ENCODE data around the gene PGAP3.
"Not testable (repeated sequence)": the region's sequence is repeated elsewhere in the genome, so short reads cannot be mapped to it uniquely, and the experiment has no call there.

The PGAP3 gene

DNA sequence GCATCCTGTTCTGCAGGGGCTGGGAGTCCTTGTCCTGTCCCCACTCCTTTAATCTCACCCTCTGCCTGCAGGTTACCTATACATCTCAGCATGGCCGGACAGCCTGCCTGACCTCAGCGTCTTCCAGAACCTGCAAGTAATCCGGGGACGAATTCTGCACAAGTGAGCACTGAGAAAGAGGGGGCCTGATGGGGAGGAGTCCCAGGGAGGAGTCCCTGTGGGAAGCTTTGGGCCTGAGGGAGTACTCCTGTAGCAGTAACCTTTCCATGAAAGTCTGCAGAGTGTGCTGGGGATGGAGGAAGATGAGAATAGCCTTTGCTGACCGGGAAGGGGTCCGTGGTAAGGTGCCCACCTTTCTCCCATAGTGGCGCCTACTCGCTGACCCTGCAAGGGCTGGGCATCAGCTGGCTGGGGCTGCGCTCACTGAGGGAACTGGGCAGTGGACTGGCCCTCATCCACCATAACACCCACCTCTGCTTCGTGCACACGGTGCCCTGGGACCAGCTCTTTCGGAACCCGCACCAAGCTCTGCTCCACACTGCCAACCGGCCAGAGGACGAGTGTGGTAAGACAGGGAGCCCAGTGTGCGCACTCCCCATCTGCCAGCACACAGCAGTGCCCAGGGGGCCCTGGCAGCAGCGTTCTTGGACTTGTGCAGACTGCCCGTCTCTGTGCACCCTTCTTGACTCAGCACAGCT, 27.7 kb upstream of the PGAP3 start:
- DNase-seq (ENCODE audit: low spot score) = no peak

DNA sequence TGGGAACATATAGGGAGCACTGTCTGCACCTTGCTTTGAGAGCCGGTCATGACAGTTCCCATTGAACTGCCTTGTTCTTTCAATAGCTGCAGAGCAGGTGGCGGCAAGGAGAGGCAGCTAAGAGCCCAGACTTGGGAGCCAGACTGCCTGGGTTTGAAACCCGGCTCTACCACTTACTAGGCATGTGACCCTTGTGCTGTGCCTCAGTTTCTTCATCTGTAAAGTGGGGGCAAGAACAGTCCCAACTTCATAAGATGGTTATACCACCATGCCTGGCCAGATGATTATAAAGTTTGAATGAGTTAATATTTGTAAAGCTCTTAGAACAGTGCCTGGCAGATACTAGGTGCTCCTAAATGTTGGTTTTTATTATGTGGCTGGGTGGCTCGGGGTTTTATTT, 26.4 kb upstream of the PGAP3 start:
- DNase-seq (ENCODE audit: low spot score) = no peak

DNA sequence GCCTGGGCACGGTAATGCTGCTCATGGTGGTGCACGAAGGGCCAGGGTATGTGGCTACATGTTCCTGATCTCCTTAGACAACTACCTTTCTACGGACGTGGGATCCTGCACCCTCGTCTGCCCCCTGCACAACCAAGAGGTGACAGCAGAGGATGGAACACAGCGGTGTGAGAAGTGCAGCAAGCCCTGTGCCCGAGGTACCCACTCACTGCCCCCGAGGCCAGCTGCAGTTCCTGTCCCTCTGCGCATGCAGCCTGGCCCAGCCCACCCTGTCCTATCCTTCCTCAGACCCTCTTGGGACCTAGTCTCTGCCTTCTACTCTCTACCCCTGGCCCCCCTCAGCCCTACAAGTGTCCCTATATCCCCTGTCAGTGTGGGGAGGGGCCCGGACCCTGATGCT, 24.0 kb upstream of the PGAP3 start:
- DNase-seq (ENCODE audit: low spot score) = no peak

DNA sequence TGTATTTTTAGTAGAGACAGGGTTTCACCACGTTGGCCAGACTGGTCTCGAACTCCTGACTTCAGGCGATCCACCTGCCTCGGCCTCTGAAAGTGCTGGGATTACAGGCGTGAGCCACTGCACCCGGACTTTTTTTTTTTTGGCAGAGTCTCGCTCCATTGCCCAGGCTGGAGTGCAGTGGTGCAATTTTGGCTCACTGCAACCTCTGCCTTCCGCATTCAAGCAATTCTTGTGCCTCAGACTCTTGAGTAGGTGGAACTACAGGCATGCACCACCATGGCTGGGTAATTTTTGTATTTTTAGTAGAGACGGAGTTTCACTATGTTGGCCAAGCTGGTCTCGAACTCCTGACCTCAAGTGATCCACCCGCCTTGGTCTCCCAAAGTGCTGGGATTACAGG, 23.2 kb upstream of the PGAP3 start:
- DNase-seq (ENCODE audit: low spot score) = not testable (repeated sequence)

DNA sequence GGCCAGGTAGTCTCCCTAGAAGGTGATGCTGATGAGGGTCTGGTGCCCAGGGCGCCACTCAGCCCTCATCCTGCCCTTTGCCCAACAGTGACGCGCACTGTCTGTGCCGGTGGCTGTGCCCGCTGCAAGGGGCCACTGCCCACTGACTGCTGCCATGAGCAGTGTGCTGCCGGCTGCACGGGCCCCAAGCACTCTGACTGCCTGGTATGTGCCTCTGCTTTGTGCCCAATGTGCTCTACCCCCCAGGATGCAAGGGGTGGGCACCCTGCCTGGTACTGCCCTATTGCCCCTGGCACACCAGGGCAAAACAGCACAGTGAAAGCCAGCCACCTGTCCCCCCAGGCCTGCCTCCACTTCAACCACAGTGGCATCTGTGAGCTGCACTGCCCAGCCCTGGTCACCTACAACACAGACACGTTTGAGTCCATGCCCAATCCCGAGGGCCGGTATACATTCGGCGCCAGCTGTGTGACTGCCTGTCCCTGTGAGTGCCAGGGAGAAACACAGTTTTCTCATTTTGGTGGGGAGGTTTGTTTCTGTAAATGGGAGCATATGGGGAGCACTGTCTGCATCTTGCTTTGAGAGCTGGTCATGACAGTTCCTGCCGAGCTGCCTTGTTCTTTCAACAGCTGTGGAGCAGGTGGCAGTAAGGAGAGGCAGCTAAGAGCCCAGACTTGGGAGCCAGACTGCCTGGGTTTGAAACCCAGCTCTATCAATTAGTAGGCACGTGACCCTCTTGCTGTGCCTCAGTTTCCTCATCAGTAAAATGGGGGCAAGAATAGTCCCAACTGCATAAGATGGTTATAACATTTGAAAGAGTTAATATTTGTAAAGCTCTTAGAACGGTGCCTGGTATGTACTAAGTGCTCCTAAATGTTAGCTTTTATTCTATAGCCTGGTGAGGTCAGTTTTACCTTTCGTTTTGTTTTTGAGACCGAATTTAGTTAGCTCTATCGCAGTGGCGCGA, 22.4 kb upstream of the PGAP3 start:
- no peak for DNase-seq (ENCODE audit: low spot score)

DNA sequence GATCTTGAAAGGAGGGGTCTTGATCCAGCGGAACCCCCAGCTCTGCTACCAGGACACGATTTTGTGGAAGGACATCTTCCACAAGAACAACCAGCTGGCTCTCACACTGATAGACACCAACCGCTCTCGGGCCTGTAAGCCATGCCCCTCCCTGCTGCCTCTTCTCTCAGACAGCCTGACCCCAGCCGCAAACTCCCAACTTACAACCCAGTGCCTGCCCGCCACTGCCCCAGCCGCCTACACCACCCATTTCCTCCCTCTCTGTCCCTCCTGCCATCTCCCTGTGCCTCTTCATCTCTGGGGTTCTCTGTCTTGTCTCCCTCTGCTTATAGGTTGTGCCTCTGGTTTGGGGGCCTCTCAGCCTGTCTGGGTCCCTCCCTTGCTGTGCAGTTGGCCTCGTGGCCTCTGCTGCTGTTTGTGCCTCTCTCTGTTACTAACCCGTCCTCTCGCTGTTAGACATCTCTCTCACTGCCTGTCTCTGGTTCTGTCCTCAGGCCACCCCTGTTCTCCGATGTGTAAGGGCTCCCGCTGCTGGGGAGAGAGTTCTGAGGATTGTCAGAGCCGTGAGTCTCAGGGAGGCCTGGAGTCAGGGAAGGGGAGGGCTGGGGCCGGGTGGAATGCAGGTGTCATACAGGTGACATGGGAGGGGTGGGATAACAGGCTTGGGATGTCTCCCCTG, 21.6 kb upstream of the PGAP3 start:
- DNase-seq (ENCODE audit: low spot score) = no peak

DNA sequence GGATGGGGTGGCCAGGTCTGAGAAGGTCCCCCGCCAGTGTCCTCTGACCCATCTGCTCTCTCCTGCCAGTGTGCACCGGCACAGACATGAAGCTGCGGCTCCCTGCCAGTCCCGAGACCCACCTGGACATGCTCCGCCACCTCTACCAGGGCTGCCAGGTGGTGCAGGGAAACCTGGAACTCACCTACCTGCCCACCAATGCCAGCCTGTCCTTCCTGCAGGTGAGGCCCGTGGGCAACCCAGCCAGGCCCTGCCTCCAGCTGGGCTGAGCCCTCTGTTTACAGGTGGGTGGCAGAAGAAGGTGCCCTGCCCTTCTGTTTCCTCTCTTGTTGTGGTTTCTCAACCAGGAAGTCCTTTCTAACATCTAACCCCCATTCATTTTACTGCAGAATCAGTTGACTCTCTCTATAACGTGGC, 19.1 kb upstream of the PGAP3 start:
- DNase-seq (ENCODE audit: low spot score) = peak; percentile 30

DNA sequence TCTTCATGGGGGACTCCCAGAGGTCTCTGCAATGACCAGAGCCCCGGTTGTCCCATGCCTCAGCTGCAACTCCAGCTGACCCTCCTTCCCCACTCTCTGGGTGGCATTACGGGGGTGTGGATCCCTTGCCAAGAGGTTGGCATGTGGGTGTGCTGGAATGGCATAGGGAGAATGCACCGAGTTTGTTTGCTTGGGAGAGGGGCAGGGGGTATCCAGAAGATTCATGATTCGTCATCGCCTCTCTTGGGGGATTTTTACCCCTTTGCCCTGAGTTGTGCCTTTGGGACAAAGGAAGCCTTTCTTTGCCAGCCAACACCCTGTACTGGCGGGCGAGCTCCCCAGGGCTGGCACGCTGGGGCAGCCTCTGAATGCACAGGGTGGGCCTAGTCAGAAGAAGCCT, 18.5 kb upstream of the PGAP3 start:
- DNase-seq (ENCODE audit: low spot score) = no peak

DNA sequence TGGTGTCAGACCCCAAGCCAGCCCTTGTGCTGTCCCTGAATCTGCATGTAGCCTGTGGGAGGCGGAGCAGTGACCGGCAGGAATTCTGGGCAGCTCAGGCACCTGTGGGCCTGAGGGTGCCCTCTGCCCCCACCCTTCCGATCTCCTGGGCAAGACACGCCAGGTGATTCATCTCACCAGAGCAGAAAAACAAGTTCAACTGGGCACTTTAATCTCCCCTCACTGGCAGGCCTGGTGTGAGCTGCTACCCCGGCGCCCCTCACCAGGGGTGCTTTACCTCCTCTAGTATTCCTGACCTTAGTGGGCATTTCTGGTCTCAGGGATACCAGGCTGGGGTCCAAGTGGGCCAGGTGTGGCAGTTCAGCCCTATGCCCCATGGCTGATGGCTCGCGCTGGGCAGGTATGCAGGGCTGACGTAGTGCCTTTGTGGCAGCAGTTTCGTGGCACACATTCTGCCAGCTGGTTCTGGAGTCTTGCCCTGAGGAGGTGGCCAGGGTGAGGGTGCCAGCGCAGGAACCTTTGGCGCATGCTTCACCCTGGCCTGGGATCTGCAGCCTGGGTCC, 18.0 kb upstream of the PGAP3 start:
- peak; percentile 86 for DNase-seq (ENCODE audit: low spot score)

DNA sequence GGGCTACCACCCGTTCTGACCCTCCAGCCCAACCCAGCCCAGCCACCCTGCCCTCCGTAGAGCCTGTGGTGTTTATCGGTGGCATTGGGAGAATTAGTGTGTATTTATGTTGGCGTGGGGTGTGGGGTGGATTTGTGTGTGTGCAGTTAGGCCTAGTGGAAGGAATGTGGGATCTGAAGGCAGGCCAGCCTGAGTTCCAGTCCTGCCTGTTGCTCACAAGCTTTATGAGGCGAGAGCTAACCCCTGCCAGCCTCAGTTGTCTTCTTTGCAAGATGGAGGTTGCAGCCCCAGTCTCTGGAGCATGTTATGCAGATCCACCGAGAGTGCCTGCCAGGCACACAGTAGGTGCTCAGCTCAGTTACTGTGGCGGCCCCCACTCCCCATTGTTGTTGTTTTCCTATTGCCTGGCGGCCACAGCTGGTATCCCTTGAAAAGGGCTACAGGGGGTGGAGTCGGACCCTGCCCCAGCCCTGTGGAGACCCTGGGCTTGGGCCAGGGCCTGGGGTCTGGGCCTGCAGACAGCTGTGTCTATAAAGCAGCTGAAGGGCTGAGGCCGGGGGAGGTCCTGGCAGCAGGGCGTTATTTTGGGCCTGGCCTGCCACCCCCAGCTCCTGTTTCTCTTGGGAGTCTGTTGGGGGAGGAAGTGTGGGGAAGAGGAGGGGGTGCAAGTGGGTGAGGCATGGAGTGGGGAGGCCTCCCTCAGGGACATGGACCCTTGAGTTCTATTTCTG, 17.1 kb upstream of the PGAP3 start:
- DNase-seq (ENCODE audit: low spot score) = no peak

DNA sequence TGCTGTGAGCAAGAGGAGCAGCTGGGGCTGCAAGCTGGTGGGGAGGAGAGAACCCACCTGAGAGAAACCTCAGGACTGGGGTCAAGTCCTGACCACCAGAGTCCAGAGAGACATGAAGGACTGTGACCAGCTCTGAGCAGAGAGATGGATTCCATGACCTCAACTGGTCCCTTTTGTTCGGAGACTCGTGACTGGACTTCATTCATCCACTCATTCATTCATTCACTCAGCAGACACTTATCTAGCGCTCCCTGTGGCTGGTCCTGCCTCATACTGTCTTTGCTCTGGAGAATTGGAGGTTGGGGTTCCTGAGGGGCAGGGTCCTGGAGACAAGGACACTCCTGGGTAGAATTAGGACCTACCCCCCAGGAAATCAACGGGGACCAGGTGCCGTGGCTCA, 16.1 kb upstream of the PGAP3 start:
- DNase-seq (ENCODE audit: low spot score) = no peak

DNA sequence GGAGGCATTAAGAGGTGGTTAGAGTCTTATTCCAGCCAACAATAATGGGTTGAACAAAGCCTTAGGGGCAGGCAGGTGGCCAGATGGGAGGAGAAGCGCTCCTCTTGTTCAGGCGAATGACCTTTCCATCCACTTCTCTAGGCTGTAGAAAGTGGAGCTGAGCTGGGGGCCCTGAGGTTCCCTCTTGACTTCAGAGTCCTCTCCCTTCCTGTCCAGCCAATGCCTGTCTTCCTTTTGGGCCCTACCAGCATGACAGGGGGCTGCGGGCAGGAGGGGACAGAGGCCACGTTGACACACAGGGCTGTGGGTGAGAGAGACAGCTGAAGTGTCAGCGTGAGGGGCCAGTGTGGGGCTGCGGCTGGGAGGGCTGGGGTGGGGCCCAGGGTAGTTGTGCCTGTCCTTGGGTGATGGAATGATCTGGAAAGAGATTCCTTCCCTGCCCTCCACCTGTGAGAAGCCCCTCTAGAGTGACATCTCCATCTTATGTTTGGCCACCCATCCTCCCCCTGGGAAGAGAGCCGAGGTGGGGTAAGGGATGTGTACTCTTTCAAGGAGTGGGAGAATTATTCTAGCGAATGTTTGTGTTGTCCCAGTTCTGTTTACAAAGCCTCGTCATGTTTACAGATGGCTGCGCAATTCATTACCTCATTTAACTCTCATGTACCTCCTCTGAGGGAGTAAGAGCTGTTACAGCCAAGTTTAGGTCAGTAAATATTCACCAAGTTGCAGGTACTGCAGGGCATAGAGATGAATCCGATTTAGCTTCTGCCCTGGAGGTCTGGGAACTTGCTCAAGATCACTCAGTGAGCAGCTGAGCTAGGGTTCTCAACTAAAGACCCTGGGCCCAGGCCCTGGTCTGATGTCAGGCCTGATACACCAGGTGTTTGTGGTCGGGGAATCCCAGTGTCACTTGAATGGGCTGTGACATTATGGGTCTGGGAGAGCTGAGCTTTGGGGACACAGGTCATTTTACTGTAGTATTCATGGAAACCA, 15.3 kb upstream of the PGAP3 start:
- DNase-seq (ENCODE audit: low spot score) = peak; percentile 63

DNA sequence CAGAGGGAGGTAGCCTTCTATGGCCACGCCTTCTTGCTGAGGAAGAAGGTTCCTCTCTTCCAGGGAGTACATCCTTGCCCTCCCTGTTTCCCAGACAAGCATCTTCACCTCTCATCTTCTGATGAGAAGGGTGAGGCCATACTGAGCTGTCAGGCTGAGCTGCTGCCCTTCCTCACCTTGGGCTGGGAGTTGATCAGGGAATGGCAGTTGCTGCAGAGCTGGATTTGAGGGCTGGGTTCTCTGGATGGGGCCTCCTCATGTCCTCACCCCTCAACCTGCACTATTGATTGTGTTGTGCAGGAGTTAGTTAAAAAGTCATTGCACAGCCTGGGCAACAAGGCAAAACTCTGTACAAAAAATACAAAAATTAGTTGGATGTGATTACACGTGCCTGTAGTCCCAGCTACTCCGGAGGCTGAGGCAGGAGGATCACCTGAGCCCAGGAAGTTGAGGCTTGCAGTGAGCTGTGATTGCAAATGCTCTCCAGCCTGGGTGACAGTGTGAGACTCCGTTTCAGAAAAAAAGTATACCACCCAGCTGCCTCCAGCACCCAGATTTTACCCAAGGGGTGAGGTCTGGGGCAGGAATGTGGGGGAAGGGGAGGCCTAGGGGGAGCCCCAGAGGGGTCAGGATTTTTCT, 14.0 kb upstream of the PGAP3 start:
- no peak for DNase-seq (ENCODE audit: low spot score)

DNA sequence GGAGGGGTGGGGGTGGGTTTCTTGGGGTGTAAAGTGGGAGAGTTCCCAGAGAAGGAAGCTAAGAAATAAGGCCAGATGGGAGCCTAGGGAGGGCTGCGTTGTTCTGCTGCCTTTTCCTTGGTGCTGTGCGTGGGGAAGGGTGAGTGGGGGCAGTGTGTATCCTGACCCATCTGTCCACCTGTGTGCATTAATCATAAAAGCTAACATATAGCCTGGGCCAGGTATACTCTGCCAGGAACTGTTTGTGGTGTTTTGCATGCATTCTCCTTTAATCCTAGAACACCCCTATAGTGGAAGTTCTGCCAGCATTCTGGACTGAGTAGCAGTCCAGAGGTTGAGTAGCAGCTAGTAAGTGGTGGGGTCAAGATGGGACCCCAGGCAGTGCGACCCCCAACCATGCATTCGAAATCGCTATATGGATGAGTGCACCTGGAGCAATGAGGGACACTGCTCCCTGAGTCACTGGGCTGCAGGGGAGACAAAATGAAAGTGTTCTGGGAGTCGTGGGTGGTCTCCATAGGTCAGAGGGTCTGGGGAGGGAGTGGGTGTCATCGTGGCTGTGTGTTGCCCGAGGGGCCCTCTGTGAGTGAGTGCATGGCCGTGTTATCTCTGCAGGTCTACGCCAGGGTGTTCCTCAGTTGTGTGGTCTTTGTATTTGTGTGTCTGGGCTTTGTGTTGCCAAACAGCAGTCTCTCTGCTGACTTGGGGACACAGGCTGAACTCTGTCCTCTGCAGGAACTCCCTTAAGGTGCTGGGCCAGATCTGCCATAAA, 13.3 kb upstream of the PGAP3 start:
- peak; percentile 28 for DNase-seq (ENCODE audit: low spot score)

DNA sequence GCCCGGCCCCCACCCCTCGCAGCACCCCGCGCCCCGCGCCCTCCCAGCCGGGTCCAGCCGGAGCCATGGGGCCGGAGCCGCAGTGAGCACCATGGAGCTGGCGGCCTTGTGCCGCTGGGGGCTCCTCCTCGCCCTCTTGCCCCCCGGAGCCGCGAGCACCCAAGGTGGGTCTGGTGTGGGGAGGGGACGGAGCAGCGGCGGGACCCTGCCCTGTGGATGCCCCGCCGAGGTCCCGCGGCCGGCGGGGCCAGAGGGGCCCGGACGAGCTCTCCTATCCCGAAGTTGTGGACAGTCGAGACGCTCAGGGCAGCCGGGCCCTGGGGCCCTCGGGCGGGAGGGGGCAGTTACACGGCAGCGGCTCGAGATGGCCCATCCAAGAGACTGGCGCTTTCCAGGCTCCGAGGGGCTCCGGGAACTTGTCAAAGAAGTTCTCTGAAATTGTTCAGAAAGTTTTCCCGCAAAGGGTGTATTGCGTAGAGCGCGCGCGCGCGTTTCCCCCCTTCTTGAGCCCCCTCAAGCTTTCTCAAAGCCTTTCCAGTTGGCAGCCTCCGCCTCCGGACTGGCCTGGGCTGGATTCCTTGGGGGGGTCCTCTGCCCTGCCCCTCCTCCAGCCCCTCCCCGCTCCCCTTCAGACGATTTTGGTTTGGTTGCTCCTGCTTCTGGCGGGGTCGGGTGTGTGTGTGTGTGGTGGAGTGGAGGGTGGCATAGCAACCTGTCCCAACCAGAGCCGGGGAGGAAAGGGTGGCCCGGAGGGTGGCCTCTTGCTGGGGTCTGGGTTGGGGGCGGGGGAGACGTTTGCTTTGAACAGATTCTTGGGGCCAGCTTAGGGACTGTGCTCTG, 12.5 kb upstream of the PGAP3 start:
- peak; percentile 34 for DNase-seq (ENCODE audit: low spot score)

DNA sequence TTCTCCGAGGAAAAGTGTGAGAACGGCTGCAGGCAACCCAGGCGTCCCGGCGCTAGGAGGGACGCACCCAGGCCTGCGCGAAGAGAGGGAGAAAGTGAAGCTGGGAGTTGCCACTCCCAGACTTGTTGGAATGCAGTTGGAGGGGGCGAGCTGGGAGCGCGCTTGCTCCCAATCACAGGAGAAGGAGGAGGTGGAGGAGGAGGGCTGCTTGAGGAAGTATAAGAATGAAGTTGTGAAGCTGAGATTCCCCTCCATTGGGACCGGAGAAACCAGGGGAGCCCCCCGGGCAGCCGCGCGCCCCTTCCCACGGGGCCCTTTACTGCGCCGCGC, 11.9 kb upstream of the PGAP3 start, which contains the start of gene ERBB2:
TSS of gene ERBB2 (plus strand) at position 247 of the 330 bp plus-strand sequence. CDS start 175 bp downstream, outside the sequence.
- DNase-seq (ENCODE audit: low spot score) = peak; percentile 87

DNA sequence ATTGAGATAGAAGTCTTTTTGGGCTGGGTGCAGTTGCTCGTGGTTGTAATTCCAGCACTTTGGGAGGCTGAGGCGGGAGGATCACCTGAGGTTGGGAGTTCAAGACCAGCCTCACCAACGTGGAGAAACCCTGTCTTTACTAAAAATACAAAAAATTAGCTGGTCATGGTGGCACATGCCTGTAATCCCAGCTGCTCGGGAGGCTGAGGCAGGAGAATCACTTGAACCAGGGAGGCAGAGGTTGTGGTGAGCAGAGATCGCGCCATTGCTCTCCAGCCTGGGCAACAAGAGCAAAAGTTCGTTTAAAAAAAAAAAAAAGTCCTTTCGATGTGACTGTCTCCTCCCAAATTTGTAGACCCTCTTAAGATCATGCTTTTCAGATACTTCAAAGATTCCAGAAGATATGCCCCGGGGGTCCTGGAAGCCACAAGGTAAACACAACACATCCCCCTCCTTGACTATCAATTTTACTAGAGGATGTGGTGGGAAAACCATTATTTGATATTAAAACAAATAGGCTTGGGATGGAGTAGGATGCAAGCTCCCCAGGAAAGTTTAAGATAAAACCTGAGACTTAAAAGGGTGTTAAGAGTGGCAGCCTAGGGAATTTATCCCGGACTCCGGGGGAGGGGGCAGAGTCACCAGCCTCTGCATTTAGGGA, 11.4 kb upstream of the PGAP3 start:
- not testable (repeated sequence) for DNase-seq (ENCODE audit: low spot score)

DNA sequence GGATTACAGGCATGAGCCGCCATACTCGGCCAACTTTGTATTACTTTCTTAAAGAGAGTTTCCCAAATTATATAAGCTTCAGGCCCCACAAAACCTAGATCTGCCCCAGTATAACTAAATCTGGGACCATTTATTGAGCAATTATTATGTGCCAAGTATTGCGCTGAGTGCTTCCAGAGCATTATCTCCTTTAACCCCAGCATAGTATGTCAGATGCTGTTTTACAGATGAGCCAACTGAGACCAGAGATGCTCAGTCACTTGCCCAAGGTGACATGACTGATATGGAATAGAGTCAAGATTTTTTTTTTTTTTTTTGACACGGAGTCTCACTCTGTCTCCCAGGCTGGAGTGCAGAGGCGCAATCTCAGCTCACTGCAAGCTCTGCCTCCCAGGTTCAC, 10.1 kb upstream of the PGAP3 start:
- no peak for DNase-seq (ENCODE audit: low spot score)
